Duodenal mucosa (tissue), 2 donors: Measurements from ENCODE around the gene HOOK2.
"Not testable (repeated sequence)": the region's sequence is repeated elsewhere in the genome, so short reads cannot be mapped to it uniquely, and the experiment has no call there.

ENCODE experiments used
- H3K27ac ChIP-seq: one replicate; pipeline ENCODE4 v1.7.0; 2013; ENCODE audit warnings: low read depth, low read length
- H3K27me3 ChIP-seq, 2 donors: one replicate each; pipeline ENCODE4 v1.7.0; 2013; ENCODE audit warnings: low read length in 2 of 2, control low read depth in 1 of 2; ENCODE audit not compliant: insufficient read depth in 2 of 2, control insufficient read depth in 1 of 2
- H3K36me3 ChIP-seq, 2 donors: one replicate each; pipeline ENCODE4 v1.7.0; 2013; ENCODE audit warnings: low read length in 2 of 2, control low read depth in 1 of 2; ENCODE audit not compliant: insufficient read depth in 2 of 2, control insufficient read depth in 1 of 2
- H3K4me1 ChIP-seq, 2 donors: one replicate each; pipeline ENCODE4 v1.7.0; 2013; ENCODE audit warnings: low read length in 2 of 2, control low read depth in 1 of 2; ENCODE audit not compliant: insufficient read depth in 2 of 2, control insufficient read depth in 1 of 2
- H3K4me3 ChIP-seq, 2 donors: one replicate each; pipeline ENCODE4 v1.7.0; 2013; ENCODE audit warnings: low read length in 2 of 2, low read depth in 1 of 2
- H3K9ac ChIP-seq, 2 donors: one replicate each; pipeline ENCODE4 v1.7.0; 2013; ENCODE audit warnings: low read length in 2 of 2, low read depth in 1 of 2
- H3K9me3 ChIP-seq, 2 donors: one replicate each; pipeline ENCODE4 v1.7.0; 2013; ENCODE audit warnings: low read length in 2 of 2, control low read depth in 1 of 2; ENCODE audit not compliant: control insufficient read depth in 1 of 2

Gene HOOK2

GRCh38 chr19:12730064-12730463 lies 45.3 kb downstream of the HOOK2 start:
- Histone ChIP-seq H3K4me1 (peaks cover 12 to 18% of the 10 kb centered on the region in 2 donors), H3K27me3 (no peaks in the 10 kb centered on the region), H3K4me3 (no peak overlapping the region), H3K9me3 (no peaks in the 10 kb centered on the region), H3K27ac (no peak overlapping the region), H3K9ac (no peak overlapping the region), H3K36me3 (peaks cover 21 to 42% of the 10 kb centered on the region in 2 donors)

GRCh38 chr19:12727745-12728433 lies 47.5 kb downstream of the HOOK2 start:
- no peak overlapping the region for H3K27ac ChIP-seq
- H3K27me3 ChIP-seq: no peaks in the 10 kb centered on the region
- H3K36me3 ChIP-seq: peaks cover 21 to 42% of the 10 kb centered on the region in 2 donors
- peaks cover 10 to 22% of the 10 kb centered on the region in 2 donors for H3K4me1 ChIP-seq
- H3K9ac ChIP-seq: no peak overlapping the region
- no peak overlapping the region for H3K4me3 ChIP-seq
- H3K9me3 ChIP-seq: no peaks in the 10 kb centered on the region

DNA sequence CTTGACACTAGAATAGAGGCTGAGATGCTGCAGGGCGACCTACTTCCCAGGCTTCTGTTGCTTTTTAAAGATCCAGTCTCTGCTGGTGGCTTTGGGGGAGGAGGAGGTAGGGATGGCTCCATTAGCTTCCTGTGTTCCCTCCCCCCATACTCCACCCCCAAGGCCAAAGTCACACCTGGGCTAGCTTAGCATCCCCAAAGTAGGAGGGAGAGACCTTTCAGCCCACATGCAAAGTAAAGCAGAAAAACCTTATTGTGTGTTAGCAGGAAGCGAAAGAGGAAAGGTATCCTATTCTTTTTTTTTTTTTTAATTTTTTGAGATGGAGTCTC lies 48.4 kb downstream of the HOOK2 start:
- Histone ChIP-seq H3K4me1 (peaks cover 7 to 16% of the 10 kb centered on the region in 2 donors), H3K36me3 (peaks cover 21 to 37% of the 10 kb centered on the region in 2 donors), H3K9me3 (no peaks in the 10 kb centered on the region), H3K27me3 (no peaks in the 10 kb centered on the region), H3K27ac (no peak overlapping the region), H3K4me3 (no peak overlapping the region), H3K9ac (no peak overlapping the region)

- H3K4me3 ChIP-seq, H3K27me3 ChIP-seq, H3K9ac ChIP-seq, H3K9me3 ChIP-seq, H3K27ac ChIP-seq: not testable (repeated sequence)
- Histone ChIP-seq H3K4me1 (peaks cover 11 to 26% of the 10 kb centered on the region in 2 donors), H3K36me3 (peaks cover 13 to 27% of the 10 kb centered on the region in 2 donors)
Measured at GRCh38 chr19:12725612-12726011, 49.7 kb downstream of the HOOK2 start.

DNA sequence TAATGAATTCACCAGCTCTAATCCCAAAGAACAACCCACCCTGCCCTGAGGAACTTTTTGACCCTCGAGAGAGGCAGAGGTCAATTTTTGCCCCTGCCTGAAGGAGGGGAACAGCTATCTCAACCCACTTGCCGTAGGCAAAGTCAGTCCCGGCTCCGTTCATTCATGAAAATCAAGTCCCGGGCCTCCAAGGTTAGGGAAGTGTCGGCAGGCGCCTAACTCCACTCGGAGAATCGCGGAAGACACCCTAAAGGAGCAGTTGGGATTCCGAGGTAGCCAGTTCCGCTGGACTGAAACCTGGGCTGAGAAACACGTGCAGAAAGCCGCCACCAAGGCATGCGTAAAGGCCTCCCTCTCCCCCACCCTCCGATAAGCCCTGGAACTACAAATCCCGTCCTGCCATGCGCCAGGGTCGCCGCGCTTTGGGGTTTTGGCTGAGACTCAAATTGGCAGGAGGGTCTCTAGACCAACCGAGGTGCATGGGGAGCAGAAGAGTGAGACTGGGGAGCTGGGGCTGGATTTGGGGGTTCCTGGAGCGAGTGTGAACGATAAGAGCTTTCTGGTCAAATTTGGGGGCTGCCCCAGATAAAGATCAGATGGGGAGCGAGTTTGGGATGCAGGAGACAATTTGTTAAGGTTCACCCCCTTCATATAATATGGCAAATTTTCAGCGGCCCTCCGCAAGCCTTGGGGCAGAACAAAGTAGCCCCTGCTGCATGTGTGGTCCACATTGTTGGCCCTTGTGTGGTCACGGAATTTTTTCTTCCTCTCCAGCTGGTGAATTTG lies 51.5 kb downstream of the HOOK2 start, which contains the start of gene TNPO2:
Gene TNPO2, minus strand, starts transcription at position 292 of the 786 bp plus-strand sequence. CDS start 2,955 bp downstream, outside the sequence.
- Histone ChIP-seq H3K9me3 (no peaks in the 10 kb centered on the region), H3K4me3 (peak within 1 kb of the TSS; percentile 77 to 92), H3K9ac (peak within 1 kb of the TSS; percentile 86 to 94), H3K4me1 (peaks cover 14 to 31% of the 10 kb centered on the region in 2 donors), H3K27me3 (no peaks in the 10 kb centered on the region), H3K27ac (no peak within 1 kb of the TSS), H3K36me3 (peaks cover 4 to 17% of the 10 kb centered on the region in 2 donors)

- Histone ChIP-seq H3K4me1 (peaks cover 14 to 31% of the 10 kb centered on the region in 2 donors), H3K36me3 (peaks cover 8 to 18% of the 10 kb centered on the region in 2 donors), H3K9ac (peak overlapping the region; percentile 86 to 94), H3K4me3 (peak overlapping the region; percentile 77 to 92), H3K9me3 (no peaks in the 10 kb centered on the region), H3K27ac (no peak overlapping the region), H3K27me3 (no peaks in the 10 kb centered on the region)
Measured at GRCh38 chr19:12723381-12723640, 52.0 kb downstream of the HOOK2 start.

GRCh38 chr19:12722566-12723380 lies 52.6 kb downstream of the HOOK2 start:
- no peaks in the 10 kb centered on the region for H3K9me3 ChIP-seq
- H3K27me3 ChIP-seq: no peaks in the 10 kb centered on the region
- peaks cover 8 to 13% of the 10 kb centered on the region in 2 donors for H3K36me3 ChIP-seq
- H3K4me1 ChIP-seq: peaks cover 14 to 31% of the 10 kb centered on the region in 2 donors
- H3K4me3 ChIP-seq: peak overlapping the region; percentile 77 to 92
- H3K27ac ChIP-seq: no peak overlapping the region
- peak overlapping the region; percentile 91 to 94 for H3K9ac ChIP-seq

- H3K4me1 ChIP-seq: peaks cover 14 to 31% of the 10 kb centered on the region in 2 donors
- H3K36me3 ChIP-seq: peaks cover 8 to 14% of the 10 kb centered on the region in 2 donors
Measured at GRCh38 chr19:12721656-12722565, 53.4 kb downstream of the HOOK2 start.

GRCh38 chr19:12720851-12721655 lies 54.3 kb downstream of the HOOK2 start:
- Histone ChIP-seq H3K4me3 (peak overlapping the region; percentile 77 to 92), H3K27ac (peak overlapping the region; percentile 70), H3K9me3 (no peaks in the 10 kb centered on the region), H3K4me1 (peaks cover 14 to 31% of the 10 kb centered on the region in 2 donors), H3K36me3 (peaks cover 11 to 21% of the 10 kb centered on the region in 2 donors), H3K27me3 (no peaks in the 10 kb centered on the region), H3K9ac (peak overlapping the region; percentile 91 to 94)

More at GRCh38 chr19:12721656-12722565, 53.4 kb downstream of the HOOK2 start:
- Histone ChIP-seq H3K27me3 (no peaks in the 10 kb centered on the region), H3K4me3 (peak overlapping the region; percentile 77 to 92), H3K27ac (peak overlapping the region; percentile 84), H3K9ac (peak overlapping the region; percentile 91 to 94), H3K9me3 (no peaks in the 10 kb centered on the region)
